ENCODE measurements around the gene FAM187B.

FAM187B gene

GRCh38 chr19:35248310-35249145 lies 20.0 kb upstream of the FAM187B start, which contains the start of gene LSR (continued):
- TF ChIP-seq, protein P1, sequence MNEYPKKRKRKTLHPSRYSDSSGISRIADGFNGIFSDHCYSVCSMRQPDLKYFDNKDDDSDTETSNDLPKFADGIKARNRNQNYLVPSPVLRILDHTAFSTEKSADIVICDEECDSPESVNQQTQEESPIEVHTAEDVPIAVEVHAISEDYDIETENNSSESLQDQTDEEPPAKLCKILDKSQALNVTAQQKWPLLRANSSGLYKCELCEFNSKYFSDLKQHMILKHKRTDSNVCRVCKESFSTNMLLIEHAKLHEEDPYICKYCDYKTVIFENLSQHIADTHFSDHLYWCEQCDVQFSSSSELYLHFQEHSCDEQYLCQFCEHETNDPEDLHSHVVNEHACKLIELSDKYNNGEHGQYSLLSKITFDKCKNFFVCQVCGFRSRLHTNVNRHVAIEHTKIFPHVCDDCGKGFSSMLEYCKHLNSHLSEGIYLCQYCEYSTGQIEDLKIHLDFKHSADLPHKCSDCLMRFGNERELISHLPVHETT (tag by site-specific recombination; IDR thresholded peaks at IDR 0.05) = peak; percentile 91
- peak; percentile 93 for TF ChIP-seq ZNF610 (tag by site-specific recombination; IDR thresholded peaks at IDR 0.05; ENCODE audit: borderline replicate concordance)
- no peak; the same call in 1 of the 2 replicates for TF ChIP-seq ZNF558 (tag by site-specific recombination; IDR thresholded peaks at IDR 0.05)
- no peak; the same call in 1 of the 2 replicates for TF ChIP-seq ZNF664 (tag by site-specific recombination; IDR thresholded peaks at IDR 0.05)
- peak; percentile 91 for TF ChIP-seq ZNF600 (tag by site-specific recombination; IDR thresholded peaks at IDR 0.05)
- peak; percentile 96 for TF ChIP-seq ZNF449 (tag by site-specific recombination; IDR thresholded peaks at IDR 0.05)
- TF ChIP-seq, protein P2, sequence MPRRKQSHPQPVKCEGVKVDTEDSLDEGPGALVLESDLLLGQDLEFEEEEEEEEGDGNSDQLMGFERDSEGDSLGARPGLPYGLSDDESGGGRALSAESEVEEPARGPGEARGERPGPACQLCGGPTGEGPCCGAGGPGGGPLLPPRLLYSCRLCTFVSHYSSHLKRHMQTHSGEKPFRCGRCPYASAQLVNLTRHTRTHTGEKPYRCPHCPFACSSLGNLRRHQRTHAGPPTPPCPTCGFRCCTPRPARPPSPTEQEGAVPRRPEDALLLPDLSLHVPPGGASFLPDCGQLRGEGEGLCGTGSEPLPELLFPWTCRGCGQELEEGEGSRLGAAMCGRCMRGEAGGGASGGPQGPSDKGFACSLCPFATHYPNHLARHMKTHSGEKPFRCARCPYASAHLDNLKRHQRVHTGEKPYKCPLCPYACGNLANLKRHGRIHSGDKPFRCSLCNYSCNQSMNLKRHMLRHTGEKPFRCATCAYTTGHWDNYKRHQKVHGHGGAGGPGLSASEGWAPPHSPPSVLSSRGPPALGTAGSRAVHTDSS (tag by site-specific recombination; IDR thresholded peaks at IDR 0.05) = no peak; the same call in 1 of the 2 replicates
- no peak for TF ChIP-seq ZNF585B (tag by site-specific recombination; IDR thresholded peaks at IDR 0.05)
- peak; percentile 100 for TF ChIP-seq SP3 (tag by site-specific recombination; IDR thresholded peaks at IDR 0.05)
- TF ChIP-seq ZNF202 (tag by site-specific recombination; IDR thresholded peaks at IDR 0.05; ENCODE audit: borderline replicate concordance) = no peak
- peak; percentile 31; the same call in 1 of the 2 replicates for TF ChIP-seq ZNF37A (tag by site-specific recombination; IDR thresholded peaks at IDR 0.05)
- TF ChIP-seq ZNF707 (tag by site-specific recombination; IDR thresholded peaks at IDR 0.05) = peak; percentile 30; the same call in 1 of the 2 replicates
- peak; percentile 100 for TF ChIP-seq ZNF580 (tag by site-specific recombination; IDR thresholded peaks at IDR 0.05)
- TF ChIP-seq YY2 (tag by site-specific recombination; IDR thresholded peaks at IDR 0.05) = peak; percentile 58
- TF ChIP-seq ZNF274 (IDR thresholded peaks at IDR 0.05; ENCODE audit: low read length) = no peak
- no peak for TF ChIP-seq ZNF274 (tag by site-specific recombination; IDR thresholded peaks at IDR 0.05; ENCODE audit: borderline replicate concordance)
- peak; percentile 98 for TF ChIP-seq ZXDB (tag by site-specific recombination; IDR thresholded peaks at IDR 0.05)
- TF ChIP-seq EGR2 (tag by site-specific recombination; IDR thresholded peaks at IDR 0.05; ENCODE audit: low read depth) = peak; percentile 62
- TF ChIP-seq ZNF169 (tag by site-specific recombination; IDR thresholded peaks at IDR 0.05) = peak; percentile 83; the same call in 1 of the 2 replicates
- 0 out of 2 replicates have a peak, but pooled peaks have one; percentile 43 for TF ChIP-seq TCF7L2 (IDR thresholded peaks at IDR 0.05; ENCODE audit: borderline replicate concordance, low read depth, low read length)
- TF ChIP-seq ZNF10 (tag by site-specific recombination; IDR thresholded peaks at IDR 0.05) = peak; percentile 60
- TF ChIP-seq ZNF26 (tag by site-specific recombination; IDR thresholded peaks at IDR 0.05) = no peak
- TF ChIP-seq ZNF555 (tag by site-specific recombination; conservative IDR thresholded peaks at IDR 0.05) = no peak
- no peak for TF ChIP-seq FEZF1 (tag by site-specific recombination; IDR thresholded peaks at IDR 0.05)
- no peak for TF ChIP-seq MYNN (tag by site-specific recombination; IDR thresholded peaks at IDR 0.05; ENCODE audit: borderline replicate concordance)
- TF ChIP-seq BCL11B (tag by site-specific recombination; IDR thresholded peaks at IDR 0.05; ENCODE audit: low read depth) = peak; percentile 36; the same call in 1 of the 2 replicates
- TF ChIP-seq ZNF266 (tag by site-specific recombination; IDR thresholded peaks at IDR 0.05; ENCODE audit: low read depth) = 0 out of 2 replicates have a peak, but pooled peaks have one; percentile 29
- TF ChIP-seq ZNF624 (tag by site-specific recombination; IDR thresholded peaks at IDR 0.05) = no peak
- 0 out of 2 replicates have a peak, but pooled peaks have one; percentile 50 for TF ChIP-seq TRIM28 (IDR thresholded peaks at IDR 0.05; ENCODE audit: borderline replicate concordance, low read length)
- TF ChIP-seq KLF9 (tag by site-specific recombination; IDR thresholded peaks at IDR 0.05; ENCODE audit: low read depth) = peak; percentile 93
- TF ChIP-seq OVOL3 (tag by site-specific recombination; IDR thresholded peaks at IDR 0.05) = peak; percentile 39
- 0 out of 2 replicates have a peak, but pooled peaks have one; percentile 12 for TF ChIP-seq ZNF544 (tag by site-specific recombination; IDR thresholded peaks at IDR 0.05)
- no peak for TF ChIP-seq ZNF354C (tag by site-specific recombination; IDR thresholded peaks at IDR 0.05; ENCODE audit: borderline replicate concordance, low read depth)
- peak; percentile 80 for TF ChIP-seq GLI4 (tag by site-specific recombination; IDR thresholded peaks at IDR 0.05)
